Fibroblast of skin of left quadriceps (primary cell): Measurements from ENCODE around the gene CCDC6.
"Not testable (repeated sequence)": the region's sequence is repeated elsewhere in the genome, so short reads cannot be mapped to it uniquely, and the experiment has no call there.

ENCODE experiments used
- DNase-seq, 2 experiments: peaks; one replicate each; pipeline ENCODE4 v3.0.0-alpha.2; 2013; ENCODE audit warnings: low read depth in 2 of 2

The CCDC6 gene

DNA sequence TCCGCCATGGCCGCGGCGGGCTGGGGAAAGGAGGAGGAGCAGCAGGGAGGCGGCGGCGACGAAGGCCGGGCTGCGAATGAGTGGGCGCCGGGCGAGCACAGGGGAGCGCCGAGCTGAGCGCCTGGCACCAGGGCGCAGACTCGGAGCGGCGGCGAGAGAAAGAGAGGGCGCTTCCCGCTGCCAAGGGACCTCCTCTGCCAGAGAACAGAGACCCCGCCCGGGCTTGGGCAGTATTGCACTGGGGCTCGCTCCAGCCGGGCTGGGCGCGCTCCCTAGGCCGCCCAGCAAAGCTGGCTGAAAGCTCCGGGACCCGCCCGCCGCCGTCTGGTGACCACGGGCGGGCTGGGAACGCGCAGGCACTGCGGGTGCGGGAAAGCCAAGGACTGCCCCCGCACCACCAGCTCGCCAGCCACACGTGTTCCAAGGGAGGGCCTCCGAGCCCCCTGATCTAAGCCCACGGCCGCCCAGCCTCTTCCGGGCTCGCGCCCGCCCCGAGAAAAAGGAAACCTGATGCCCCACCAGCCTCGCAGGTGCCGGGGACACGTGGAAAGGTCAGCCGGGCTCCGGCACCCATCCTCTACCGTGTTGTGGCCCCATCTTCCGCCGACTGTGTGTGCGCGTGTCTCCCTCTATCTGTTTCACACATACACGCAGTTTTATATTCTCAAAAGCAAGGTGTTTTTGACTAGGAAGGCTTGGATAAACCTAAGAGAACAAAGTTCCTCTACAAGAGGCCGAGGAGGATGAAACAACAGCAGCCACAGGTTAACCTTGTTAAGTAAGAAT is at the start of gene CCDC6:
CCDC6 (minus strand) TSS at position 140 of the 786 bp plus-strand sequence; CDS start at position 8, 132 bp downstream.
- DNase-seq = peak; percentile 82 to 83

DNA sequence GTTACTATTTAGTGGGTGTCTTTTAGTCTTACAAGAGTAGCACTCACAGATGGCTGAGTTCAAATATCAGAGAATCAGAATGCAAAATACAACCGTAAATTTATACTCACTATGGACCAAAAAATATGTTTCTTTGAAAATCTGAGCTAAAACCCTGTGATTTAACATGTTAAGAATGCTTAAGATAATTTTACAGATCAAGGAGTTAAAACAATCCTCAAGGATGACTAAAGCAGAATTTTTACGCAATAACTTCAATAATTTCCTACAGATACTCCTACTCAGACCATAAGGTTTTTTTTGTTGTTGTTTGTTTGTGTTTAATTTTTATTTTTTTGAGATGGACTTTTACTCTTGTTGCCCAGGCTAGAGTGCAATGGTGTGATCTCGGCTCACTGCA is 47.9 kb upstream of the CCDC6 start:
- DNase-seq = peak in 1 of 2 experiments; percentile 3

DNA sequence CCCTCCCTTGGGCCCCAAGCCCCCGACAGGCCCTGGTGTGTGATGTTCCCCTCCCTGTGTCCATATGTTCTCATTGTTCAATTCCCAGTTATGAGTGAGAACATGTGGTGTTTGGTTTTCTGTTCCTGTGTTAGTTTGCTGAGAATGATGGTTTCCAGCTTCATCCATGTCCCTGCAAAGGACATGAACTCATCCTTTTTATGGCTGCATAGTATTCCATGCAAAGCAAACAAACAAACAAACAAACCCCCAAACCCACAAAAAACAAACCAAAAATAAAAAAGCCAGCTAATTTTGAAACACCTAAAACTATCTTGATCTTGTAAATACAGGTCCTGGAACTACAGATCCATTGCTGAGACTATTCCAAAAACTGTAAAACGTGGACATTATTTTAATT is 47.4 kb upstream of the CCDC6 start:
- DNase-seq = not testable (repeated sequence)

DNA sequence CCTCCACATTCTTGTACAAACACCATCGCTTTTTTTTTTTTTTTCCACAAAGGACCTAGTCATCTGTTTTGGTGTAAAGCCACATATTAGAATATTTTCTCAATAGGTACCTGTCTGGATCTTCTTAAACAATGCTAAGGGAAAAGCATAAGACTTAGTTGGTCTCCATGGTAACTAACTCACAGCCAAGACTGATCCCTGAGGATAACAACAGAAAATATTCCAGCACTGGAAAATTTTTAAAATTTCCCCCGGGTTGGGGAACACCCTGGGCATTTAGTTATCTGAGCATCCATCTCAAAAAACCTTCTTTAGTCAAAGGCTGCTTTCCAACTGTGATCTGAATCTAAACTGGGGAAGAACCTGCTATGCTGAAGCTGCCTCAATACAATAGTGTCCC is 43.7 kb upstream of the CCDC6 start:
- no peak for DNase-seq

DNA sequence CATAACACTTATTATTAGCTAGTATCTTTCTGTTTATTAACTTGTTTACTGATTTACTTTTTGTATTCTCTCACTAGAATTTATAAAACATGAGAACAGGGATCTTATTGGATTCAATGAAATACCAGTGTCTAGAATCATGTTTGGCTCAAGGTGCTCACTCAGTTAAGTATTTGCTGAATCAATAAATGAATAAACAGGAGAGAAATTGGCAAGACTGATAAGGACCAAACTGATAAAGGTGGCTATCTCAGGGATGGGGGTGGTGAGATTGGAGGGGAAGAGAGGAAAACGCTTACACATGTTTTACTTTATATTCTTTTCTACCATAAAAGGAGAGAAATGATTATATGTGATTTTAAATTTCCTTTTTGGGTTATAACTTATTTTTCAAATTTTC is 43.3 kb upstream of the CCDC6 start:
- no peak for DNase-seq

DNA sequence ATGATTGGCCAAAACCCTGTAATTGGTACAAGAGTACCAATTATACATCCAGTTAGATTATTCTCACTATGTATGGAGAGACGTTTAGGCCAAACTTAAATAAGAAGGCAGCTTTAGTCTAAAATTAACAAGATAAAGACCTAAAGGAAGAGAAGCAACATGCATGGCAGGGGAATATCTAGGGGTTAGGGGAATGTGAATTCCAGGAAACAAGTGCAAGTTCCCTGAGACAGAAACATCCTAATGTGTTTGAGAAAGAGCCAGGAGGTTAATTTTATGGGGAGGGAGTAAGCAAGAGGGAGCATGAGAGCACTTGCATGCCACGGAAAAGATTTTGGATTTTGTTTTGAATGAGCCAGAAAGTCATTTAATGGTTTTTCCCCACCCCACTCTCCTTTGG is 39.6 kb upstream of the CCDC6 start:
- no peak for DNase-seq

DNA sequence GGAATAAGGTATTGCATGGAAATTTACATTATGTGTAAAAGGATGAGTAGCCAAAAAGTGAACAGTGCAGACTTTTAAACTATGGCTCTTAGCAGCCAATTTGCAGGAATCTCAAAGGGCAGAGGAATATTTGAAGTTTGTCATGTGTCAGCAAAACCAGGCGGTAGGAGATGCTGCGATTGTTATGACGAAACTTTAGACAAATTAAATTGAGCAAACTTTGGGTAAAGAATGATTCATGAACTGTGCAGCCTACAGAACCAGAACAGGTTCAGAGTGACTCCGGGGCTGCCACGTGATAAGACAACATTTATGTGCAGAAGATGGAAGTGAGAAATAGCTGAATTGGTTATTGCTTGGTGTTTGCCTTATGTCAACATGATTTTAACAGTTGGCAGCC is 39.2 kb upstream of the CCDC6 start:
- no peak for DNase-seq

DNA sequence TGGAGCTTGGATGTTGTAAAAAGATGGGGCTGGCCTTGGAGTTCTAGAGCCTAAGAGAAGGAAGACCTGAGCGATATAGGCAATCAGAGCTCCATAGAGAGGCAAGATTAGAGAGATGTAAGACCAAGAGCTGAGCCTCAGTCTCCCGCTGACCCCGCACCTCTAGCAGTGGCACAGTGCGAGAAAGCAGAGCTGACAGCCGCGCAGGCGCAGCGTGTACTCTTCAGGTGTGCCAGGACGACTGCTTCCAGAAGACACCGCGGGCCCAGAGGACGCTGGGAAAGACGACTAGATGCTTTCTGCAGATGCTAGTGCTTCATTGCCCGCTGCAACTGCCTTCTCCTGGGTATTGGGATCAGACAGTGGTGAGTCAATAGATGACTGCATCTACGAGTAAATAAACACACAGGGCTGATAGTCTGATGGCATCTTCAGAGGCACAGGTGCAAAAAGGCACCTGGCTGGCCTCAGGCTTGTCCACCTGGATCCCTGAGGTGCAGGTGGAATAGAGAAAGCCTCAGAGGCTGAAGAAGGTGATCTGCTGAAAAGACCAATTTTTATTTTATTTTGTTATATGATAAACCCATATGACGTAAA is 38.1 kb upstream of the CCDC6 start:
- DNase-seq = no peak

DNA sequence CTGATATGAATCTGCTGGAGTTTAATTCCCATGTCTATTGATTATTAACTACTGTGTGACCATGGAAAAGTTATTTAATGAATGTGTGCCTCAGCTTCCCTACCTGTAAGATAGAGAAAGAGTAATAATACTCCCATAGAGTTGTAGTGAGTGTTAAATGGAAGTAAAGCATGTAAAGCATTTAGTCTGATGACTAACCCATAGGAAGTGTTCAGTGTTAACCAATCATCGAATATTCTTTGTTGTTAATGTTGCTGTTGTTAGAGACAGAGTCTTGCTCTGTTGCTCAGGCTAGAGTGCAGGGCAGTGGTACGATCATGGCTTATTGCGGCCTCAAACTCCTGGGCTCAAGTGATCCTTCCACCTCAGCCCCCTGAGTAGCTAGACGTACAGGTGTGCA is 36.2 kb upstream of the CCDC6 start:
- no peak for DNase-seq

DNA sequence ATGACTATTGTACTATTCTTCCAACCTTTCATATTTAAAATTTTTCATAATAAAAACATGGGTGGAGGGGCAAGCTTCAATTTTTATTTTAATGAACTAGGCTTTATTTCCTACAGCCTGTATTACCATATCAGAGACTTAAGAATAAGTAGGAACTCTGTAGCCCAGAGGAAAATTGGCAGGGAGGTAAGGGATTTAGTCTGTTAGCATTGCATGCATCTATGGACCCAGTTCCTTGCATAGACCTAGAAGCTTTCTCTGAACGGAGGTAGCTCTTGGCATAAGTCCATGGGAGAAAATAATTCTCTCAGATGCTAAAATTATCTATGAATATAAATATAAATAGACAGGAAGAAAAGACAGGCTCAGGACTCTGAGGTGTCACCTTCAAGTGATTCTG is 31.4 kb upstream of the CCDC6 start:
- no peak for DNase-seq

DNA sequence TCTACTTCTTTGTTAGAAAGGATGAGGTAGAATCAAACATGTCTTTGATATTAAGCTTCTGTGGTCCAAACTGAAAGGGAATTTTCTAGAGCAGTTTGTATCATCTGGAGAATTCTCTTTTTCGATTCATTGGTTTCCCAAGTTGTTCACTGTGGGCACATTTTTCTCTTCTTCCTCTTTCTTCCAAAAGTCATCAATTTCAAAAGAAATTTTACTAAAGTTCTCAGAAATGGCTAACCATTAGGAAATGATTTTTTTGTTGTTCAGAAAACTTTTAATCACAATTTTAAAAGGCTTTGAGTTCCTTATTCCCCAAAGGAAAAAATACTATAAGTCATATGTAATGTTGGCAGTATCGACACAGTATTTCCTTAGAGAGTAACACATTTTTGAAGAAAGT is 28.3 kb upstream of the CCDC6 start:
- no peak for DNase-seq

DNA sequence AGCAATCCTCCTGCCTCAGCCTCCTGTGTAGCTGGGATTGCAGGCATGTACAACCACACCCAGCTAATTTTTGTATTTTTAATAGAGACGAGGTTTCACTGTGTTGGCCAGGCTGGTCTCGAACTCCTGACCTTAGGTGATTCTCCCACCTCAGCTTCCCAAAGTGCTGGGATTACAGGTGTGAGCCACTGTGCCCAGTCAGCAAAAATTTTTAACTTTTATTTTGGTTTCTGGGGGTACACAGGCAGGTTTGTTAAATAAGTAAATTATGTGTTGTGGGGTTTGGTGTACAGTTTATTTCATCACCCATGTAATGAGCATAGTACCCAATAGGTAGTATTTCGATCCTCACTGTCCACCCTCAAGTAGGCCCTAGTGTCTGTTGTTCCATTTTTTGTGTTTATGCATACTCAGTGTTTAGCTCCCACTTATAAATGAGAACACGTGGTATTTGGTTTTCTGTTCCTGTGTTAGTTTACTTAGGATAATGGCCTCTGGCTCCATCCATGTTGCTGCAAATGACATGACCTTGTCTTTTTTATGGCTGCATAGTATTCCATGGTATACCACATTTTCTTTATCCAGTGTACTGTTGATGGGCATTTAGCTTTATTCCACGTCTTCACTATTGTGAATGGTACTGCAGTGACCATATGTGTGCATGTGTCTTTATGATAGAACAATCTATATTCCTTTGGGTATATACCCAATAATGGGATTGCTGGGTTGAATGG is 24.6 kb upstream of the CCDC6 start:
- not testable (repeated sequence) for DNase-seq

DNA sequence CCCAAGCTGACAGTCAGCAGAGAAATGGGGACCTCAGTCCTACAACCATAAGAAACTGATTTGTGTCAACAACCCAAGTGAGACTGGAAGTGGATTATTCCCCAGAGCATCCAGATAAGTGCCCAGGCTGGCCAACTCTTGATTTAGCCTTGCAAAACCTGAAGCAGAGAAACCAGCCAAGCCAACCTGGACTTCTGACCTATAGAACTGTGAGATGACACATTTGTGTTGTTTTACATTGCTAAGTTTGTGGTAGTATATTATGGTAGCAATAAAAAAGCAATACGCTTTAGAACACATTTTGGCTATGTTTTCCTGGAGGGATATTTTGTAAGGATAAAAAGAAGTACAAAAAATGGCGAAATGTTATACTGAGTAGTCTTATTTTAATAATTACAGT is 19.7 kb upstream of the CCDC6 start:
- no peak for DNase-seq

DNA sequence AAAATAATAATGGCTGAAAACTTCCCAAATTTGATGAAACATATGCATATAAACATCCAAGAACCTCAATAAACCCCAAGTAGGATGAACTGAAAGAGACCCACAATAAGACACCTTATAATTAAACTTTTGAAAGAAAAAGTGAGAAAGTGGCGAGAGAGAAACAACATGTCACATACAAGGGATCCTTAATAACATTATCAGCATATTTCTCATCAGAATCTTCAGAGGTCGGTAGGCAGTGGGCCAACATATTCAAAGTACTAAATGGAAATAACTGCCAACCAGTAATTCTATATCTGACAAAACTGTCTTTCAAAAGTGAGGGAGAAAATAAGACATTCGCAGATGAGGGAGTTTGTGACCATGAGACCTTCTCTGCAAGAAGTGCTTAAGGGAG is 16.6 kb upstream of the CCDC6 start:
- DNase-seq = no peak

DNA sequence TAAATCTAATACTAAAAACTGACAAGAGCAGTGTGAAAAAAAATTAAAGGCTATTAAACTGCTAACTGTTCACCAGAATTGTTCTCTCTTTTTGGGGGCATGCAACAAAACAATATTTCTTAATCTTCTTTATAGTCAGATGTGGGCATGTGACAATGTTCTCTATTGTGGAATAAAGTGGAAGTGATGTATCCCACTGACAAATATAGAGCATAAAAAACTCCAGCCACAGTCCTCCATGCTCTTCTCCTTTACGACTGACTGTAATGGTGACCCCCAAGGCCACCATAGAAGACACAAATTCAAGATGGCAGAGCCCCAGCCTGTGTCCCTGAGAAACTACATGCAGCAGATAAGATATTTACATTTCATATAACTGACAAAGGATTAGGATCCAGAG is 11.6 kb upstream of the CCDC6 start:
- no peak for DNase-seq

DNA sequence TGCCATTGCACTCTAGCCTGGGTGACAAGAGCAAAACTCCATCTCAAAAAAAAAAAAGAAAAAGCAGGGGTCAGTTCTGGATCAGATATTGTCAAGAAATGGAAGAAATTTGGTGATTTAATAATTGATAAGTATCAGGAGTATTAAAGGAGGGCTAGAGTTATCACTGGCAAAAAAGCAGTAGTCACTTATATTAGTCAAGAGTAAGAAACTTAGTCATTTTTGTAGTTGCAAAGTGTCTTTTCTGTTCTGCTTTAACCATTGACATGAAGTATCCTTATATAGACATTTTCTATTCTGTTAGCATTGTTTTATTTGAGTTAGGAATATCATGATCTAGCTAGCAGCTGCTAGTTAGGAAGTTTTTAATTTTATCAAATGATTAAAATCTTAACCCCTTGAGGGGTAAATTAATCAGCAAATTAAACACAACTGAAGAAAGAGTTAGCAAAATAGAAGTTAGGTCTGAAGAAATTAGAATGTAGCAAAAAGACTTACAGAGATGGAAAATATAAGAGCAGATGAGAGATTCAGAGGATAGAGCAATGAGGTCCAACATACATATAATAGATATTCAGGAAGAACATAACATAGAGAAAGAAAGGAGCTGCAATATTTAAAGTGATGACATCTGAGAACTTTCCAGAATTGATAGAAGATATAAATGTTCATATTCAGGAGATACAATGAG is 7.3 kb upstream of the CCDC6 start:
- no peak for DNase-seq

DNA sequence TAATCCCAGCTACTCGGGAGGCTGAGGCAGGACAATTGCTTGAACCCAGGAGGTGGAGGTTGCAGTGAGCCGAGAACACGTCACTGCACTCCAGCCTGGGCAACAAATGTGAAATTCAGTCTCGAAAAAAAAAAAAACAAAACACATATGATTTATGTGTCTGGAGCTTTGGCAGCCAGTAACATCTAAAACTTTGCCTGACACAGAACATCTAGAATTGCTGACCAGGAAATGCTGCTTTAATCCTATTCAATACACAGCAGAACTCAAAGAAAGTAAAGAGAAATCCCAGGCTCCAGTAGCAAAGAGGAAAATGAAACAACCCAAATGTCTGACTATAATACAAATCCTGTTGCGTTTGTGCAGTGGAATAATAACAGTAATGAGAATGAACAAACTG is 4.5 kb upstream of the CCDC6 start:
- DNase-seq = no peak

DNA sequence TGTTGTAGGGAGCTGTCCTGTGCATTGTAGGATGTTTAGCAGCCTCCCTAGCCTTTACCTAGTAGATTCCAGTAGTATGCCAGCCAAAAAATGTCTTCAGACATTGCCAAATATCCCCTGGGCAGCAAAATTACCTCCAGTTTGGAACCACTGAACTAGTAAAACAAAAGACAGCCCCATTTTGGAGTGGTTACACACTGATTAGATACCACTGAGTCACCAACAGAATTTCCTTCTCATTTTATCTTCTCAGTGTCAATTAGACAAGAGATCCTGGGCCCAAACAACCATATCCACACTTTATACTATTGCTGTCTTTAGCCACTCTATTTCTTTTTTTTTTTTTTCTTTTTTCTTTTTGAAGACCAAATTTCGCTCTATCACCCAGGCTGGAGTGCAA is 3.5 kb upstream of the CCDC6 start:
- DNase-seq = no peak

DNA sequence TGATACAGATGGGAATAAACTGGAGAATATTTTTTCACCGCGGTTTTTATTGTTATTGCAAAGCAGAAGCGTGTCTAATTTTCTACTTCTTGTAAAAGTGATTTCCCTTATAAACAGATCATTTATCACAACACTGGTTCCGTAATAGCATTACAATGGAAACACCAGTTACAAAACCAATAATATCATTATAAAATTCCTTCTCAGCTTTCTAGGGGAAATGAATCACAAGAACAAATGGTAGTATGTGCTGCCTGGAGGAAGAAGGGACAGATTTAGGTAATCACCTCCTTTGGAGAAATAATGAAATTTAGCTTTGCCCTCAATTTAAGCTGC is 2.4 kb upstream of the CCDC6 start:
- DNase-seq = no peak

DNA sequence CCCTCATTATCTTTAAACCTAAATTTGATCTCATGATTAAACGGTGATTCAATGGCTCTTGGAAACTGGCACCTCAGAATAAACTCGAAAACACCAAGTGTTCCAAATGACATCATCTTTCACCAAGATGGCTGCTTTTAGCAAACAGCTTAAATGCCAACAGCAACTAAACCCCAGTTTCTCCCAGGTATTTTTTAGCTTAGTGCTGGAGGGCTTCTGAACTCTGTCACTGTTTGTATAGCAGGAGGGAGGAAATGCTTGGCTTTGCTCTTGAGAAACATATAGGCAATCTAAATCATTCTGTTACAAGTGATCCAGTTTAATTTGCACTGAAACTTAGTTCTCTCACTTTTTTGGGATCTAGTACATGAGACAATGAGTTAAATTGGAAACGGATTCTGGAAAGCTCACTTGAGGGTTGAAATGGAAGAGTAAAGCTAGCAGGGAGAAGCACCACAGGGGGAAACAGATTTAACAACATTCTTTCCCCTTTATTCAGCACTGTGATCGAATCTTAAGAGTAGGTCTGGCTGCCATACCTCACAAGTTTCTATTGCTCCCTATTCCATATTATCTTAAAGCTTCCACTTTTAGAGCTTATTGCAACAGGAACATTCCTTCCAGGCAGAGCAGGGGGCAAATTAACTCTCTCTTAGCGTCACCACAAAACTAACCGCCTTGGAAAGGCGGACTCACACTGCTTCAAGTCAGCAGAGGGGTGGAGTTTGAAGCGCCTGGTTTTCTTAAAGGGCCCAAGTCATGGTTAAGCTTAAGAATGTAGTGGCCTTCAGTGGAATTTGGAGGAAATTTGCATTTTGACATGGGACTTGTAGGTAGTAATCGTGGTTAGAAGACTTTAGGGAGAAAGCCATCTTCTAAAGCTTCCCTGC is 1.8 kb upstream of the CCDC6 start:
- DNase-seq = peak; percentile 89

DNA sequence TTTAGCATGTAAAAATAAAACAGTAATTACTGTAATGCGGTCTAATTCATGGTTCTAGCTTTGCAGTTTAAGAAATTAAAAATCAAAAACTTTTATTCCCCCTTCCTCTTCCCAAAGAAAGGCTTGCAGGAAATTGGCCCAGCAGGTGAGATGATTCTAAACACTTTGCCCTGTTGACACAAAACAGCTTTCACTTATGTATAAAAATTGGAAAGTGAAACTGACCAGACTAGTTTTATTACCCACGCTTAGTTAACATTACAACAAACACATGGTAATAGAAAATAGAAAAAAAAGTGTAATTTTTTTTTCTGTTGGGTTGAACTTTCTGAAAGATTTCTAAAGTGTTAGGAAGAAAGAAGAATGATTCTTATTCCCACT is 1.2 kb upstream of the CCDC6 start:
- no peak for DNase-seq
